DND-41 (cell line): ENCODE data around the gene CLN5.

ENCODE experiments used
- ATAC-seq: fragments of 200-7000 bp; cut with Tn5 transposase; 3 replicates; pipeline ENCODE4 v1.9.1; 2021; ENCODE audit warnings: low read depth; ENCODE audit not compliant: insufficient read depth
- DNase-seq: peaks from one replicate; pipeline ENCODE4 v3.0.0-alpha.2; 2020
- H2AFZ ChIP-seq: 2 replicates; pipeline ENCODE4 v1.6.0; 2012; ENCODE audit warnings: low read depth, low read length
- H3K27ac ChIP-seq: 2 replicates; pipeline ENCODE4 v1.5.1; 2012; ENCODE audit warnings: low read length, inconsistent platforms
- H3K27me3 ChIP-seq: fragments of 200-600 bp; sonication (generic); 2 replicates; pipeline ENCODE4 v1.6.0; 2012; ENCODE audit warnings: low read length, mild to moderate bottlenecking, inconsistent platforms; ENCODE audit not compliant: insufficient read depth, poor library complexity
- H3K36me3 ChIP-seq: 2 replicates; pipeline ENCODE4 v1.5.1; 2012; ENCODE audit warnings: low read length, inconsistent platforms; ENCODE audit not compliant: insufficient read depth
- H3K4me1 ChIP-seq: 2 replicates; pipeline ENCODE4 v1.5.1; 2012; ENCODE audit warnings: mild to moderate bottlenecking, low read length; ENCODE audit not compliant: insufficient read depth
- H3K4me2 ChIP-seq: 2 replicates; pipeline ENCODE4 v1.6.0; 2012; ENCODE audit warnings: mild to moderate bottlenecking, moderate library complexity, low read length, inconsistent platforms; ENCODE audit not compliant: insufficient read depth
- H3K4me3 ChIP-seq, 2 experiments: fragments of 200-600 bp in 1 of 2; shearing (Covaris generic) in 1 of 2; 2 replicates each; pipeline ENCODE4 v1.5.1; 2012 to 2016; ENCODE audit warnings: inconsistent platforms in 2 of 2, low read length in 2 of 2, mild to moderate bottlenecking in 2 of 2, low read depth in 1 of 2, moderate library complexity in 1 of 2
- H3K79me2 ChIP-seq: 2 replicates; pipeline ENCODE4 v1.6.0; 2012; ENCODE audit warnings: low read length, inconsistent platforms; ENCODE audit not compliant: insufficient read depth
- H3K9ac ChIP-seq: 2 replicates; pipeline ENCODE4 v1.6.0; 2012; ENCODE audit warnings: low read depth, mild to moderate bottlenecking, inconsistent platforms, low read length, moderate library complexity
- H3K9me3 ChIP-seq: 2 replicates; pipeline ENCODE4 v1.5.1; 2012; ENCODE audit warnings: low read length, moderate library complexity, mild to moderate bottlenecking, inconsistent platforms; ENCODE audit not compliant: insufficient read depth, severe bottlenecking
- H4K20me1 ChIP-seq: 2 replicates; pipeline ENCODE4 v1.6.0; 2012; ENCODE audit warnings: low read length; ENCODE audit not compliant: insufficient read depth
- EZH2 ChIP-seq: IDR thresholded peaks from 3 replicates; pipeline ENCODE4 v1.6.1; 2012; ENCODE audit warnings: borderline replicate concordance, low read depth, mild to moderate bottlenecking, moderate library complexity, low read length, inconsistent platforms; ENCODE audit not compliant: severe bottlenecking
- TF ChIP-seq, protein P1 (sequence below): IDR thresholded peaks from 2 replicates; pipeline ENCODE4 v1.5.1; 2012; ENCODE audit warnings: borderline replicate concordance, low read length, moderate library complexity, mild to moderate bottlenecking; ENCODE audit not compliant: poor library complexity, severe bottlenecking; ENCODE audit errors: extremely low read depth

CLN5 gene

GRCh38 chr13:77029436-77029835 is 37.6 kb downstream of the CLN5 start:
- no peak for ATAC-seq
- H4K20me1 ChIP-seq, result peaks cover 20% of the 10 kb centered on the region
- no peak for TF ChIP-seq EZH2
- TF ChIP-seq, protein P1, sequence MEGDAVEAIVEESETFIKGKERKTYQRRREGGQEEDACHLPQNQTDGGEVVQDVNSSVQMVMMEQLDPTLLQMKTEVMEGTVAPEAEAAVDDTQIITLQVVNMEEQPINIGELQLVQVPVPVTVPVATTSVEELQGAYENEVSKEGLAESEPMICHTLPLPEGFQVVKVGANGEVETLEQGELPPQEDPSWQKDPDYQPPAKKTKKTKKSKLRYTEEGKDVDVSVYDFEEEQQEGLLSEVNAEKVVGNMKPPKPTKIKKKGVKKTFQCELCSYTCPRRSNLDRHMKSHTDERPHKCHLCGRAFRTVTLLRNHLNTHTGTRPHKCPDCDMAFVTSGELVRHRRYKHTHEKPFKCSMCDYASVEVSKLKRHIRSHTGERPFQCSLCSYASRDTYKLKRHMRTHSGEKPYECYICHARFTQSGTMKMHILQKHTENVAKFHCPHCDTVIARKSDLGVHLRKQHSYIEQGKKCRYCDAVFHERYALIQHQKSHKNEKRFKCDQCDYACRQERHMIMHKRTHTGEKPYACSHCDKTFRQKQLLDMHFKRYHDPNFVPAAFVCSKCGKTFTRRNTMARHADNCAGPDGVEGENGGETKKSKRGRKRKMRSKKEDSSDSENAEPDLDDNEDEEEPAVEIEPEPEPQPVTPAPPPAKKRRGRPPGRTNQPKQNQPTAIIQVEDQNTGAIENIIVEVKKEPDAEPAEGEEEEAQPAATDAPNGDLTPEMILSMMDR, result no peak
- no peak overlapping the region for H2AFZ ChIP-seq
- DNase-seq, result no peak
- peaks cover 3% of the 10 kb centered on the region; the same call in 1 of the 2 replicates for H3K36me3 ChIP-seq
- peaks cover 24% of the 10 kb centered on the region for H3K79me2 ChIP-seq
- H3K27ac ChIP-seq, result no peak overlapping the region
- H3K4me3 ChIP-seq, result no peak overlapping the region
- no peak overlapping the region for H3K4me2 ChIP-seq
- no peaks in the 10 kb centered on the region for H3K27me3 ChIP-seq
- H3K9ac ChIP-seq, result no peak overlapping the region
- peaks cover 30% of the 10 kb centered on the region for H3K4me1 ChIP-seq
- no peaks in the 10 kb centered on the region for H3K9me3 ChIP-seq

DNA sequence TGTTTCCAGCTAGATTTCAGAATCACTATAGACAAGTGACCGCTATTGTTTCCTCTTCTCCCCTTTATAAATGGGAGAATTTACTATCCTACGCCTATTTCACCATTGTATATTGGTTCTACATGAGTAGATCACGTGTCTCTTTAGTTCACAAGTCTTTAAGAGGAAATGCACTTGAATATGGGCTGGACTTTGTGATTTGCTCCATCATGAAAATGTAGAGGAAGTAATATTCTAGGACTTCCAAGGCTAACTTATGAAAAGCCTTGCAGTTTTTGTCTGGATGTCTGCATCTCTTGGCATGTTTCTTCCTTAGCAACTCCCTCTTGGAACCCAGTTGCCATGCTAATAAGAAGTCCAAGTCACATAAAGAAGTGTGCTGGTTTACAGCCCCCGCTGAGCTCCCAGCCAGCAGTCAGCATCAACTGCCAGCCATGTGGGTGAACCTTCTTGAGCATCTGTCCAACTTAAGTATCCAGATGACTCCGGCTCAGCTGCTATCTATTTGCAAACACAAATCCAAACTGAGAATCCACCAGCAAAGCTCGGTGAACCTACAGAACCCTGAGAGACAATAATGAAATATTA is 39.9 kb downstream of the CLN5 start:
- no peak overlapping the region for H3K4me2 ChIP-seq

DNA sequence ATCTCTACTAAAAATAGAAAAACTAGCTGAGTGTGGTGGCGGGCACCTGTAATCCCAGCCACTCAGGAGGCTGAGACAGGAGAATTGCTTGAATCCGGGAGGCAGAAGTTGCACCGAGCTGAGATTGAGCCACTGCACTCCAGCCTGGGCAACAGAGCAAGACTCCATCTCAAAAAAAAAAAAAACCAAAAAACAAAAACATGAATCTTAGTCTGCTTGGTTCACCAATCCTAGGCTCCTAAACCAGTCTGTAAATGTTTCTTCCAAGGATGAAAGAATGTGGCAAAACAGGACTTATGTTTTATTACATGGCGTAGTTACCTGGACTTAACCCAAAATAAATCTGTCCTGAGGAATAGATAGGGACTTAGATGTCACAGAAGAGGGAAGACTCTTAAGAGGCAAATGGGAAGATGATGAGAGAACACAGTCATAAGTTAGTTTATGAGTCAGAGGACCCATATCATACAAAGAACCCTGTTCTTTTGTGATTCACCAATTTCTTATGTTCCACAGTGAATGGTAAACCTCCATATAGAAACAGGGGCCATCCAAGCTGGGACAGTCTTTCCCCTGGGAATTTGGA is 41.9 kb downstream of the CLN5 start:
- H3K9me3 ChIP-seq, result no peaks in the 10 kb centered on the region
- DNase-seq (no peak), ATAC-seq (no peak)
- H3K9ac ChIP-seq, result no peak overlapping the region
- no peaks in the 10 kb centered on the region for H3K27me3 ChIP-seq
- no peak overlapping the region for H3K4me3 ChIP-seq
- no peak overlapping the region for H3K27ac ChIP-seq
- H3K36me3 ChIP-seq, result no peaks in the 10 kb centered on the region
- no peaks in the 10 kb centered on the region for H3K4me1 ChIP-seq
- no peaks in the 10 kb centered on the region for H4K20me1 ChIP-seq
- H3K79me2 ChIP-seq, result no peaks in the 10 kb centered on the region
- no peak overlapping the region for H3K4me2 ChIP-seq
- TF ChIP-seq, protein P1, result no peak
- no peak for TF ChIP-seq EZH2
- no peak overlapping the region for H2AFZ ChIP-seq

More for the DNA sequence above, 39.9 kb downstream of the CLN5 start:
- Histone ChIP-seq H3K79me2 (peaks cover 2% of the 10 kb centered on the region), H3K4me1 (peaks cover 11% of the 10 kb centered on the region), H3K27me3 (no peaks in the 10 kb centered on the region), H3K4me3 (no peak overlapping the region), H4K20me1 (no peaks in the 10 kb centered on the region), H3K9me3 (no peaks in the 10 kb centered on the region), H3K9ac (no peak overlapping the region), H3K27ac (no peak overlapping the region), H3K36me3 (no peaks in the 10 kb centered on the region), H2AFZ (no peak overlapping the region)
- no peak for ATAC-seq
- DNase-seq, result no peak
- no peak for TF ChIP-seq EZH2

DNA sequence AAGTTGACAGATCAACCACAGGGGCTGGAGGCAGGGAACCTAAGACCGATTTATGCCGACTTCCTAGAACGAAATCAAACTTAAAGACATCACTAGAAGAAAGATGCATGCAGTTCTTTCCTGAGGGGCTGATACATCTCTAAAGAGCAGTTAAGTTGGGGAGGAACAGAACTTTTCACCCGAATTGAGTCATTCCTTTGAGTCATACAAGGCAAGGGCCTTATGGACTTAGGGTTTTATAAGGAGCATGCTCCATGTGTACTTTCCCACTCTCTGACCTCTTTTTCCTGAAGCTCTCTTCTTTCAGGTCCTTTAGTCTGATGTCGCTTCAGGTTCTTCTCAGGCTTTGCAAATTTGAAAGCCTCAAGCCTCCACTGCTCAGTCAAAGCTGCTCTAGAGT is 43.0 kb downstream of the CLN5 start:
- Histone ChIP-seq H3K36me3 (no peaks in the 10 kb centered on the region), H3K27ac (no peak overlapping the region), H3K9me3 (no peaks in the 10 kb centered on the region), H3K4me1 (no peaks in the 10 kb centered on the region), H3K4me3 (no peak overlapping the region), H3K4me2 (no peak overlapping the region), H3K9ac (no peak overlapping the region), H4K20me1 (no peaks in the 10 kb centered on the region), H3K27me3 (no peaks in the 10 kb centered on the region), H2AFZ (no peak overlapping the region), H3K79me2 (no peaks in the 10 kb centered on the region)
- DNase-seq (no peak), ATAC-seq (no peak)
- TF ChIP-seq EZH2, result no peak
- TF ChIP-seq, protein P1, result no peak
